Transverse colon (tissue), 4 donors: ENCODE results near the gene RNF135. TPM values are rescaled to one million over a fixed set of nuclear protein-coding genes. Genes with fewer than 3 reads are reported as not detected.
A peak's percentile ranks its signal among the peaks of the same experiment; 100 is the strongest.
"Not testable (repeated sequence)": the region's sequence is repeated elsewhere in the genome, so short reads cannot be mapped to it uniquely, and the experiment has no call there.

Experiments used
- DNase-seq: peaks from one replicate; pipeline ENCODE4 v3.0.0-alpha.2; 2019
- H3K27ac ChIP-seq, 4 donors: fragments of 200-600 bp; sonication (generic); 2 replicates each; pipeline ENCODE4 v1.5.1; 2016 to 2018; ENCODE audit warnings: inconsistent platforms in 4 of 4
- H3K27me3 ChIP-seq: fragments of 200-600 bp; sonication (generic); 2 replicates; pipeline ENCODE4 v1.5.1; 2017; ENCODE audit warnings: inconsistent platforms
- H3K36me3 ChIP-seq, 4 donors: fragments of 200-600 bp; sonication (generic); 2 replicates each; pipeline ENCODE4 v1.5.1; 2017 to 2019; ENCODE audit warnings: inconsistent platforms in 4 of 4
- H3K4me1 ChIP-seq, 4 donors: fragments of 200-600 bp; sonication (generic); 2 replicates each; pipeline ENCODE4 v1.5.1; 2017 to 2020; ENCODE audit warnings: inconsistent platforms in 4 of 4
- H3K4me3 ChIP-seq, 4 donors: fragments of 200-600 bp; sonication (generic); 1 replicate in 1 of 4; 2 replicates in 3 of 4; pipeline versions ENCODE4 v1.5.1 to v1.6.1; 2017 to 2019; ENCODE audit warnings: inconsistent platforms in 4 of 4
- H3K9me3 ChIP-seq, 2 donors: fragments of 200-600 bp; sonication (generic); 2 replicates each; pipeline ENCODE4 v1.5.1; 2017 to 2019; ENCODE audit warnings: inconsistent platforms in 2 of 2
- CTCF ChIP-seq, 5 experiments: fragments of 200-600 bp in 3 of 5; fragments of 450-650 bp in 2 of 5; sonication (generic) in 3 of 5; IDR thresholded peaks; 1 replicate in 2 of 5; 2 replicates in 3 of 5; pipeline ENCODE4 v1.5.1; 2016 to 2017; ENCODE audit warnings: antibody characterized with exemption in 5 of 5, inconsistent platforms in 3 of 5, mild to moderate bottlenecking in 2 of 5, moderate library complexity in 1 of 5
- EP300 ChIP-seq: sonication (generic); formaldehyde crosslinking; IDR thresholded peaks from one replicate; pipeline ENCODE4 v1.6.1; 2017; ENCODE audit warnings: antibody characterized with exemption, low read depth
- POLR2A ChIP-seq: fragments of 450-650 bp; IDR thresholded peaks from one replicate; pipeline ENCODE4 v1.6.1; 2016; ENCODE audit warnings: antibody characterized with exemption, mild to moderate bottlenecking, moderate library complexity
- POLR2AphosphoS5 ChIP-seq, 3 donors: sonication (generic); formaldehyde crosslinking; IDR thresholded peaks; one replicate each; pipeline ENCODE4 v1.6.1; 2016; ENCODE audit warnings: antibody characterized with exemption in 3 of 3
- WGBS, 2 donors: methylation state at CpG; one replicate each; pipeline ENCODE4 v1.1.5; 2018; ENCODE audit warnings: low coverage in 1 of 2; 5-methylcytosine and 5-hydroxymethylcytosine counted together
- in situ Hi-C, 4 donors: fragments of 200-750 bp; cut with MboI; loops; one replicate each; pipeline versions ENCODE4 v1.15.0 to v1.15.1; 2017; ENCODE audit warnings: low sequenced_read_pairs in 3 of 4, low pct_ligation_motif_present in 1 of 4, low pct_unique_long_range_greater_than_20kb in 1 of 4
- intact Hi-C: fragments of 100-400 bp; cut with DNase I; formaldehyde crosslinking; loops from one replicate; pipeline ENCODE4 v1.15.1; 2023; ENCODE audit warnings: low total_unique reads
- total RNA-seq, 4 donors: library from RNA; depleted of rRNA; stranded (reverse); fragments of >200 nt; gene quantifications; one replicate each; pipeline ENCODE4 v1.1.0, GENCODE V29; 2016

RNF135 gene
- total RNA-seq, 4 donors from 2014 or later: 9.0 to 34.1 (median 25.0) TPM

GRCh38 chr17:30961209-30962188 is 9.3 kb upstream of the RNF135 start:
- peak overlapping the region in 2 of 4 donors; percentile 3 to 23 for H3K27ac ChIP-seq

GRCh38 chr17:30964312-30964711 is 6.5 kb upstream of the RNF135 start:
- H3K27me3 ChIP-seq, H3K4me3 ChIP-seq, H3K9me3 ChIP-seq, intact Hi-C loops, DNase-seq, H3K4me1 ChIP-seq, H3K36me3 ChIP-seq, H3K27ac ChIP-seq, in situ Hi-C loops: not testable (repeated sequence)
- WGBS, 2 donors: 91 to 100% methylated on average over 4 to 8 of the region's 8 CpGs

More at GRCh38 chr17:30961209-30962188, 9.3 kb upstream of the RNF135 start:
- H3K4me3 ChIP-seq: no peak overlapping the region
- H3K4me1 ChIP-seq: peaks cover 0 to 3% (median 0%) of the 10 kb centered on the region in 4 donors
- no peaks in the 10 kb centered on the region for H3K27me3 ChIP-seq
- WGBS, 2 donors: 78% methylated on average over 8 to 9 of the region's 9 CpGs
- H3K9me3 ChIP-seq: no peaks in the 10 kb centered on the region
- in situ Hi-C loops (no loop called here), intact Hi-C loops (no loop called here)
- no peak for TF ChIP-seq CTCF (IDR thresholded peaks at IDR 0.05)
- TF ChIP-seq POLR2A: no peak
- no peak for TF ChIP-seq EP300
- TF ChIP-seq POLR2AphosphoS5 (IDR thresholded peaks at IDR 0.05): no peak
- no peak for DNase-seq
- no peaks in the 10 kb centered on the region for H3K36me3 ChIP-seq

- WGBS, 2 donors: 88 to 89% methylated on average over 2 to 5 of the region's 5 CpGs
- intact Hi-C loops: no loop called here
- Histone ChIP-seq H3K27me3 (no peaks in the 10 kb centered on the region), H3K27ac (no peak overlapping the region), H3K4me3 (no peak overlapping the region), H3K4me1 (peaks cover 0 to 6% (median 0%) of the 10 kb centered on the region in 4 donors), H3K9me3 (no peaks in the 10 kb centered on the region), H3K36me3 (no peaks in the 10 kb centered on the region)
- TF ChIP-seq POLR2AphosphoS5 (IDR thresholded peaks at IDR 0.05): no peak
- TF ChIP-seq CTCF (IDR thresholded peaks at IDR 0.05): no peak
- no peak for TF ChIP-seq EP300
- no peak for TF ChIP-seq POLR2A
- no peak for DNase-seq
- in situ Hi-C loops: no loop called here
Observed at GRCh38 chr17:30964876-30965275, 6.0 kb upstream of the RNF135 start.

- H3K36me3 ChIP-seq: no peaks in the 10 kb centered on the region
- H3K9me3 ChIP-seq: no peaks in the 10 kb centered on the region
- DNase-seq: no peak
- 70 to 92% methylated on average over 3 of the region's 3 CpGs for WGBS, 2 donors
- H3K27me3 ChIP-seq: no peaks in the 10 kb centered on the region
- no peak for TF ChIP-seq POLR2AphosphoS5 (IDR thresholded peaks at IDR 0.05)
- TF ChIP-seq CTCF (IDR thresholded peaks at IDR 0.05): no peak
- no peak for TF ChIP-seq POLR2A
- no peak for TF ChIP-seq EP300
- in situ Hi-C loops (no loop called here), intact Hi-C loops (no loop called here)
- no peak overlapping the region for H3K27ac ChIP-seq
- no peak overlapping the region for H3K4me3 ChIP-seq
- peaks cover 0 to 13% (median 2%) of the 10 kb centered on the region in 4 donors for H3K4me1 ChIP-seq
Observed at GRCh38 chr17:30965686-30966085, 5.2 kb upstream of the RNF135 start.

- intact Hi-C loops, H3K27me3 ChIP-seq, in situ Hi-C loops, DNase-seq, H3K36me3 ChIP-seq, H3K9me3 ChIP-seq: not testable (repeated sequence)
- Histone ChIP-seq H3K4me1 (peaks cover 0 to 27% (median 13%) of the 10 kb centered on the region in 4 donors), H3K27ac (peak overlapping the region in 2 of 4 donors; percentile 56 to 89), H3K4me3 (peak overlapping the region in 1 of 4 donors; percentile 27)
- WGBS, 2 donors: 79 to 86% methylated on average over 11 to 13 of the region's 13 CpGs
Observed at GRCh38 chr17:30967911-30968310, 2.9 kb upstream of the RNF135 start.
